Activated CD4-positive, alpha-beta T cell treated with anti-CD3 and anti-CD28 coated beads for 4 hours (primary cell): ENCODE results near the gene CASKIN1.
A peak's percentile ranks its signal among the peaks of the same experiment; 100 is the strongest.
"Not testable (repeated sequence)": the region's sequence is repeated elsewhere in the genome, so short reads cannot be mapped to it uniquely, and the experiment has no call there.

ENCODE experiments used
- DNase-seq, 2 donors: peaks; one replicate each; pipeline ENCODE4 v3.0.0-alpha.2; 2020

The CASKIN1 gene

GRCh38 chr16:2210009-2210332 is 13.6 kb upstream of the CASKIN1 start:
- no peak for DNase-seq

DNA sequence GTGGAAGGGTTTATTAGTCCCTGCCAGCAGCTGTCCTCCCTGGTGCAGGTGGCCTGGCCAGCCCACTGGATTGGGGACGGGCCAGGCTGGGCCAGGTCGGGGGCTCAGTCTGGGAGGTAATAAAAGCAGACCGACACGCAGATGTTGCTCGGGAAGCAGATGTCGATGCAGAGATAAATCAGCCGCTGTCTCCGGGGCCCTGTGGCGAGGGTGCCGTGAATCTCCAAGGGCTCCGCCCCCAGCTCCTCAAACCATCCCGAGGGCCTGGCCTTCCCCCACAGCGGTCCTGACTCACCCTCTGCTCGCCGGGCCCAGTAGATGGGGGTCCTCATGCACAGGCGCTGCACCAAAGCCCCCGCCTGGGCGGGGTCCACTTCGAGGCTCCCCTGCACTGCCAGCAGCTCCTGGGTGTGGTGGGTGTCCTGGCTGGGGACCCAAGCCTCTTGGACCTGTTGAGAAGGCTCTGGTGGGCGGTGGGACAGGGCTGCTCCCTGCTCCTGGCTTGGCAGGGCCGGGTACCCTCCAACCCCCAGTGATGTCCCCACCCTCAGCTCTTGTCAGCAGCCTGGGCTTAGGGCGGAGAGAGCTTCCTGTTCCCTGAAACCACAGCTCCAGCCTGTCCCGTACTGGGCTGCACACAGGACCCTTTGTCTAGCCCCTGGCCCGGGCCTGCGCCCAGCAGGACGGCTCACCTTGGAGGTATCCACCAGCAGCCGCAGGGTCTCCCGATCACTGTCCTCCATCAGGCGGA is 13.0 kb upstream of the CASKIN1 start:
- DNase-seq, result no peak

GRCh38 chr16:2208772-2209171 is 12.4 kb upstream of the CASKIN1 start:
- no peak for DNase-seq

GRCh38 chr16:2208308-2208707 is 11.9 kb upstream of the CASKIN1 start:
- no peak for DNase-seq

DNA sequence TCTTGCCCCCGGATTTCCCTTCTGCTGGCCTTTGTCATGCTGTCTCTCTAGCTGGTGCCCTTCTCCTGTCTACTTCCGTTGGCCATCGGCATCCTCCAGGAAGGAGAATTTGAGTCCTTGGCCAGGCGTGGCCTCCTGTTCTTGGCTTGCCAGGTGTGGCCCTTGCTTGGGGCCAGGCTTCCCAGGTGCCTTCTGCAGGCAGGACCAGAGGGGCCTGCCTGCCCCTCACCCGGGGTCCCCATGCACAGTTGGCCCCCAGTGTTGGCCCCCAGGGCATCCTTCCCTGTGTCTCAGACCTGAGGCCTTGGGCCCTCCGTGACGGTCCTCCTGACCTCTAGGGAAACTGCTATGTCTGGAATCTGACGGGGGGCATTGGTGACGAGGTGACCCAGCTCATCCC is 11.5 kb upstream of the CASKIN1 start:
- no peak for DNase-seq

GRCh38 chr16:2206780-2207433 is 10.5 kb upstream of the CASKIN1 start:
- no peak for DNase-seq

DNA sequence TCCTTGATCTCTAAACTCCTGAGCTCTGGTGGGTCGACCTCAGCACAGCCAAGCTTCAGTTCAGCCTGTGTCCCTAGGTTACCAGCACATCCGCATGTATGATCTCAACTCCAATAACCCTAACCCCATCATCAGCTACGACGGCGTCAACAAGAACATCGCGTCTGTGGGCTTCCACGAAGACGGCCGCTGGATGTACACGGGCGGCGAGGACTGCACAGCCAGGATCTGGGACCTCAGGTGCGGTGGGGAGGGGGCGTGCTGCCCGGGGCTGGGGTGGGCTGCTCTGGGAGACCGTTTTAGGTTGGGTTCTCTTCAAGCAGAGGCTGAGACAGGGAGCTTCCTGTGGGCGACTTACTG is 10.0 kb upstream of the CASKIN1 start:
- no peak for DNase-seq

DNA sequence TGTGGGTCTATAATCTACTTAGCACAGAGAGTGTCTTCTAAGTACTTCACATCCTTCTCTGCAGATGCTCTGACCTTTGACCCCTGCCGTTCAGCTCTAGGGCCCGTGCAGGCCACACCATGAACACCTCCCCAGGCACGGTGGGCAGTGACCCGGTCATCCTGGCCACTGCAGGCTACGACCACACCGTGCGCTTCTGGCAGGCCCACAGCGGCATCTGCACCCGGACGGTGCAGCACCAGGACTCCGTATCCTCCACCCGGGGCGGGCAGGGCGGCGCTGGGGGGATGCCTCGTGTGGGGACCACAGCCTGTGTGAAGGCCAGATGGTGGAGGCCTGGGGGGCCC is 9.5 kb upstream of the CASKIN1 start:
- no peak for DNase-seq

- DNase-seq, result peak; percentile 89 to 93
These were observed 8.9 kb upstream of the CASKIN1 start, which contains the start of gene MLST8 for GRCh38 chr16:2205104-2205966. Gene MLST8 (plus strand): TSS chr16:2205454. CDS start chr16:2206086, 632 bp downstream.

DNA sequence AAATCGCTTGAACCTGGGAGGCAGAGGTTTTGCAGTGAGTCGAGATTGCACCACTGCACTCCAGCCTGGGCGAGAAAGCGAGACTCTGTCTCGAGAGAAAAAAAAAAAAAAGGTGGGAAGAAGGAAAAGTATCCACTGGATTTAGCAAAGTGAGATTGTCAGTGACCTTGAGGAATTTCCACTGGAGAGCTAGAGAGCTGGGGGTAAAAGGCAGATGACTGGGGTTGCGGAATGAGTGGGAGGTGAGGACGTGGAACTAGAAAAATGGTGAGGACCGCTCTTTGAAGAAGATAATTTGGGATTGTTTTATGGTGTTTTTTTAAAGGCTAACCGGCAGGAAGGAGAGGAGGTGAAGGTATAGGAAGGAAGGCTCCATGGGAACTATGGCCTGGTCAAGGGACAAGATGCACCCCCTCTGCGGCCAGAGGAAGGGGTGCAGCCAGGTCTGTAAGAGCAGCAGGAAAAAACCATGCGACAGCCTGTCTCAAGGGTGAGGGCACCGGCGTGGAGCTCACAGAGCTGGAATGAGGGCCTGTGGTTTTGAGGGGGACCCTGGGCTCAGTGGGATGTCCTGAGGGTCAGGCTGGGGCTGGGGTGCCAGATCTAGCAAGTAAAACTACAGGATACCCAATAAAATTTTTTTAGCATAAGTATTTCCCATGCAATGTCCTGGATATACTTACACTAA is 8.2 kb upstream of the CASKIN1 start:
- no peak for DNase-seq

- DNase-seq, result not testable (repeated sequence)
These were observed 6.8 kb upstream of the CASKIN1 start for GRCh38 chr16:2203119-2203688.

DNA sequence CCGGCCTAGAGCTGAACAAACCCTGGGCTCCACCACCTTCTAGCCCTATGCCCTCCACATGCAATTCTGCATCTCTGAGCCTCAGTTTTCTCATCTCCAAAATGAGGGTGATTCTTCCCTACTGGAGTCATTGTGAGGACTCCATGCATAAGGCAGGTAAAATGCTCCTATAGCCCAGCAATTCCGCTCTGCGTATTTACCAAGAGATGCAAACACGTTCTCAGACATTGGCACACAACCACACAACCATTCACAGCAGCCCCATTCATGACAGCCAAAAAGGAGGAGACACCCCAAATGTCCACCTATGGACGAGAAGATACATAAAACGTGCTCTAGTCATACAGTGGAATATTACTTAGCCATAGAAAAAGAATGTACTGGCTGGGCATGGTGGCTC is 3.9 kb upstream of the CASKIN1 start:
- no peak for DNase-seq

- DNase-seq, result no peak
These were observed 3.3 kb upstream of the CASKIN1 start for GRCh38 chr16:2199621-2200139.

DNA sequence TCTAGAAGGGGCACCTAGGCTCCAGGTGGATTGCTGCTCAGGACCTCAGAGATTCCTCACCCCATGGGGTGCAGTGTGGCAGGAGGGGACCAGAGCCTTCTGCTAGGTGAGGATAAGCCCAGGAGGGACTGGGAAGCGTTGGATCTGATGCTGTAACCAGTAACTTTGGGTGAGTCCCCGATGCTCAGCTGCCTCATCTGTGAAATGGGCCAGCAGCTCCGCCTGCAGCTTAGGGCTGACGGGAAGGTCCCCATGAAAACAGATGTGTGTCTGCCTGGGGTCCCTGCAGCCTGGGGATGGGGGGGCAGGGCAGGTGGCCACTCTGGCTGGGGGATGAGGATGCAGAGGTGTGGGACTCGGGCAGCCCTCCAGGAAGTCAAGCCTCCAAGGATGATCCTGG is 2.7 kb upstream of the CASKIN1 start:
- no peak for DNase-seq

DNA sequence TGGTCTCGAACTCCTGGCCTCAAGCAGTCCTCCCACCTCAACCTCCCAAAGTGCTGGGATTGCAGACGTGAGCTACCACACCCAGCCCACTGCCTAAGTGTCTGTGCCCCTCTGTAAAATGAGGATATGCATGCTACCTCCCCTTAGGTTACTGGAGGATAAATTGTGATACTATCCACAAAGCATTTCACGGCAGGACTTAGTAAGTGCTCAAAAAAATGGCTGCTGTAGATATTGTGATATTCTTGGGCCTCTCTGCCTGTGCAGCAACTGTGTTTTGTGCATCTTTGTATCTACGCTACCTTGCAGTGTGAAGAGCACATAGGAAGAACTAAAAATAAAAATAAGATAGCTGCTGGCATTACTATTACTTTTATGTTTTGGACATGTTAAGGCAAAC is 1.9 kb upstream of the CASKIN1 start:
- DNase-seq, result no peak

GRCh38 chr16:2197765-2198164 is 1.4 kb upstream of the CASKIN1 start:
- no peak for DNase-seq

GRCh38 chr16:2196981-2197511 is 641 bp upstream of the CASKIN1 start:
- no peak for DNase-seq

DNA sequence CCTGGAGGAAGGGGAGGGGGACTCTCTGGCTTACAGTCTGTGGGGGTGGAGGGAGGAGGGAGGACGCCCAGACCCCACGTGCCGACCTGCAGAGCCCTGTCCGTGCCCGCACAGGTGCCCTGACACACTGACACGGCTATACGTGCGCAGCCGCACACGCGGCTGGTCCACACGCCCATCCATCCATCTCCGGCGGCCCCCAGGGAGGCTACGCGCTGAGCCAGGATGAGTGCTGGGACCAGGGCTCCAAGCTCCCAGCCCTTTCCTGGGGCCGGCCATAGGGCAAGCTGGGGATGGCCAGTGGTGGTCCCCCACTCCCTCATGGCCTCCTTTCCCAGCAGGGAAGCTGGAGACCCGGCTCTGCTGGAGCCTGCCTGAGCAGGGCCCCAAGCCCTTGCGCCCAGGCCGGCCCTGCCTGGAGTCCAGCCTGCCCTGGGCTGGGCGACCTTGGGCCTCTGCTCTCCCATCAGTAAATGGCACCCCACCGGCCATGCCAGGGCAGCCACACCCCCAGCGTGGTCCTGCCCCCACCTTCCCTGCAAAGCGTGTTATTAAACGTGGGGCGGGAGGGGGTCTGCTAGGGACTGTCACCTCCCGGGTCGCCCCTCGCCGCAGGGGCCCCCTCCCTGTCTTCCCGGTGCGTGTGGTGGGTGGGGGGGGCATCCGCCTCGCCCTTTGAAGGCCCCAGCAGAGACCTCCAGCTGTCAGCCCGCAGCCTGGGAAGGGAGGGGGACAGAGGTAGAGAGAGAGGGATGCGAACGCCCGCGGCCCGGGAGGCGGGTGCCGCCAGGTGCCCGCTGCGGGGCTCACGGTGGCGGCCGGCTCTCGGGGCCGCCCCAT is 863 bp downstream of the CASKIN1 start:
- DNase-seq, result no peak

- DNase-seq, result peak; percentile 45 to 56
These were observed 1.5 kb downstream of the CASKIN1 start for GRCh38 chr16:2194852-2195321.

DNA sequence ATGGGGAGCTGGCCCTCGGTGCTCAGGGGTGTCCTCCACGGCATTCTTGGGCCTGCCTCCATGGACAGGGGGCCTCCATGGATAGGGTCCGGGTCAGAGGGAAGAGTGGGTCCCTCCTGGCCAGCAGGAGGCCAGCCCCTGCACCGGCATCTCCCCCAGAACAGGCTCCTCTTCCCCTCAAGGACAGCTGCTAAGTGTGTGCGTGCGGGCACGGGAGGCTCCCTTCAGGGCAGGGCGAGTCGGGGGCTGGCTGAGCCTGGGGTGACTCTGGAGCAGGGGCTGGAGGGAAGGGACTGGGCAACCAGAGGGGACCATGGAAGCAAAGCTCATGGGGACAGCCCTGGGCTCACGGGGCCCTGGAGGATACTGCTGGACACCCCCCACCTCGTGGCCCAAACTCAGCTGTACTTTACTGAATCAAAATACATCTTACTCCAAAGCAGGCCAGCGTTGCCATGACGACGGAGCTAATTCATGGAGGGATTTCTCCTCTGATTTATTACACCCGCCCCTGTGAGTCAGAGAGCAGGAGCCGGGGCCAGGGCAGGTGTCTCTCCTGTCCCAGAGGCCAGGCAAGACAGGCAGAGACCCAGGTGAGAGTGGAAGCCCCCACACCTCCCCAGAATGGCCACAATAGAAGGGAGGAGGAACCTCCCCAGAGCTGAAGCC is 2.1 kb downstream of the CASKIN1 start:
- no peak for DNase-seq

- no peak for DNase-seq
These were observed 5.0 kb downstream of the CASKIN1 start for GRCh38 chr16:2191446-2191706.
